ENCODE measurements around the gene QPCT.

DNA sequence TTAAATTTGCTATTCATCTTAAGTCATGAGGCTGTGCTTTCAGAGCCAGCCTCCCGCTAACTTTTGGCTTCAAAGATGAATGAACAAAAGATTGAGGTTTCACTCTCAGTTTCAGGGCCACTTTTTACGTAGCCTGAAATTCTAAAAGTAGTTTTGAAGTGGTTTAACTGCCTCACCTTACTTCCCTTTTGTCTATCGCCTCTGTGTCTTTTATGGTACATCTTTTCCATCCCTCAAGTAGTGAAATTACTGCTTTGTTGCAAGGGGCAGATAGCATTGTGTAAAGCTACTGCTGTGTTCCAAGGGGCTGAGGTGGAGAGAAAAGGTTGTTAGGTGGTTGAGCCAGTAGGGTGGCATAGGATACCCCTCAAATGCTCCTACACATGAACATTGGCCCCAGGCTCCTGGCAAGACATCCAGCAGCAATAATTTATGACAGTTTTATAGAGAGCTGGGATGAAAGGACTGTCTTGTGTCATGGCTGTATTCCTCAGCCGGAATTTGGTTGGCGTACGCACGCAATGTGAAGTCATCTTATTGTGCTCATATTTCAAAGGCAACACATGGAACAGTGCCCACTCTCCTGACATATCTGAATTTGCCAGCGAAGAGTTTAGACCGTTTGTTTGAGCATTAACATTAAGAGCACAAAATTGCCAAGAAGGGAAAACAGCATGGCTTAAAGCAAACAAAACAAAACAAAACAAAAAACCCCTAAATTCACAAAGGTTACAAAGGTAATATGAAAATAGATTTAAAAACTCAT, 32.2 kb downstream of the QPCT start:
- TF ChIP-seq, protein P1, sequence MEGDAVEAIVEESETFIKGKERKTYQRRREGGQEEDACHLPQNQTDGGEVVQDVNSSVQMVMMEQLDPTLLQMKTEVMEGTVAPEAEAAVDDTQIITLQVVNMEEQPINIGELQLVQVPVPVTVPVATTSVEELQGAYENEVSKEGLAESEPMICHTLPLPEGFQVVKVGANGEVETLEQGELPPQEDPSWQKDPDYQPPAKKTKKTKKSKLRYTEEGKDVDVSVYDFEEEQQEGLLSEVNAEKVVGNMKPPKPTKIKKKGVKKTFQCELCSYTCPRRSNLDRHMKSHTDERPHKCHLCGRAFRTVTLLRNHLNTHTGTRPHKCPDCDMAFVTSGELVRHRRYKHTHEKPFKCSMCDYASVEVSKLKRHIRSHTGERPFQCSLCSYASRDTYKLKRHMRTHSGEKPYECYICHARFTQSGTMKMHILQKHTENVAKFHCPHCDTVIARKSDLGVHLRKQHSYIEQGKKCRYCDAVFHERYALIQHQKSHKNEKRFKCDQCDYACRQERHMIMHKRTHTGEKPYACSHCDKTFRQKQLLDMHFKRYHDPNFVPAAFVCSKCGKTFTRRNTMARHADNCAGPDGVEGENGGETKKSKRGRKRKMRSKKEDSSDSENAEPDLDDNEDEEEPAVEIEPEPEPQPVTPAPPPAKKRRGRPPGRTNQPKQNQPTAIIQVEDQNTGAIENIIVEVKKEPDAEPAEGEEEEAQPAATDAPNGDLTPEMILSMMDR (conservative IDR thresholded peaks at IDR 0.05; ENCODE audit: low read length): no peak
- TF ChIP-seq EZH2phosphoT487 (IDR thresholded peaks at IDR 0.05; ENCODE audit: borderline replicate concordance, low read depth, low read length): no peak
